Stromal cell of bone marrow (primary cell): ENCODE measurements around the gene CYP26B1.
"Not testable (repeated sequence)": the region's sequence is repeated elsewhere in the genome, so short reads cannot be mapped to it uniquely, and the experiment has no call there.

Experiments
- DNase-seq: peaks from one replicate; pipeline ENCODE4 v3.0.0-alpha.2; 2012; ENCODE audit warnings: low read depth

Gene CYP26B1

GRCh38 chr2:72109291-72109690, 38.4 kb downstream of the CYP26B1 start:
- DNase-seq, result no peak

- DNase-seq, result no peak
Observed at GRCh38 chr2:72108121-72108520, 39.5 kb downstream of the CYP26B1 start.

- DNase-seq, result no peak
Observed at GRCh38 chr2:72106978-72107377, 40.7 kb downstream of the CYP26B1 start.

- no peak for DNase-seq
Observed at GRCh38 chr2:72104821-72105588, 42.7 kb downstream of the CYP26B1 start.

GRCh38 chr2:72103690-72104089, 44.0 kb downstream of the CYP26B1 start:
- no peak for DNase-seq

- DNase-seq, result no peak
Observed at GRCh38 chr2:72103161-72103560, 44.5 kb downstream of the CYP26B1 start.

GRCh38 chr2:72098935-72099334, 48.7 kb downstream of the CYP26B1 start:
- DNase-seq, result no peak

- DNase-seq, result no peak
Observed at GRCh38 chr2:72097276-72097675, 50.4 kb downstream of the CYP26B1 start.

GRCh38 chr2:72096181-72096580, 51.5 kb downstream of the CYP26B1 start:
- DNase-seq, result no peak

- no peak for DNase-seq
Observed at GRCh38 chr2:72095364-72095763, 52.3 kb downstream of the CYP26B1 start.

- no peak for DNase-seq
Observed at GRCh38 chr2:72094701-72095100, 53.0 kb downstream of the CYP26B1 start.

GRCh38 chr2:72092111-72092510, 55.6 kb downstream of the CYP26B1 start:
- DNase-seq, result no peak

GRCh38 chr2:72090781-72091482, 56.7 kb downstream of the CYP26B1 start:
- DNase-seq, result no peak

GRCh38 chr2:72090271-72090720, 57.4 kb downstream of the CYP26B1 start:
- no peak for DNase-seq

GRCh38 chr2:72089537-72089936, 58.1 kb downstream of the CYP26B1 start:
- no peak for DNase-seq

GRCh38 chr2:72089028-72089427, 58.6 kb downstream of the CYP26B1 start:
- DNase-seq, result no peak

GRCh38 chr2:72086871-72087633, 60.6 kb downstream of the CYP26B1 start:
- DNase-seq, result not testable (repeated sequence)

- no peak for DNase-seq
Observed at GRCh38 chr2:72085513-72085912, 62.1 kb downstream of the CYP26B1 start.

- no peak for DNase-seq
Observed at GRCh38 chr2:72085036-72085435, 62.6 kb downstream of the CYP26B1 start.

- DNase-seq, result no peak
Observed at GRCh38 chr2:72084584-72084976, 63.1 kb downstream of the CYP26B1 start.

GRCh38 chr2:72083751-72084583, 63.7 kb downstream of the CYP26B1 start:
- no peak for DNase-seq

- no peak for DNase-seq
Observed at GRCh38 chr2:72082887-72083286, 64.8 kb downstream of the CYP26B1 start.
